ENCODE data around the gene GUCY2D.
"Not testable (repeated sequence)": the region's sequence is repeated elsewhere in the genome, so short reads cannot be mapped to it uniquely, and the experiment has no call there.

Gene GUCY2D

DNA sequence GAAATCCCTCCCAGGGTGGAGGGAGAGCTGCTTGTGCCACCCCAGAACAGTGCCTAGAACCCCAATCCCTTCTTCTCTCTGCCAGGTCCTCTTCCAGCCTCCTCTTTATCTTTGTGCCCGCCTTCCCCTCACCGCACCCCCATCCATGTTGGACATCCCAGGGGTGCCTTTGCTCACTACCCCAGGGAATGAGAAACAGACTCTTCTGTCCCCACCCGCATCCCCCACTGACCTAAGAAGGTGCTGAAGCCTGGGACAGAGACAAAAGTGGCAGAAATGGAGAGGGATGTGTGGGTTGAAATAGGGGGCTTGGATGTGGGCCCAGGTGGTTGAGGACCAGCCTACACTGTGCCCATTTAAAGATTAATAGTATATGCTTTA, 53.4 kb downstream of the GUCY2D start:
- Histone ChIP-seq H3K4me1 (ENCODE audit: control insufficient read depth, insufficient read depth, low read length, poor library complexity, severe bottlenecking) (no peaks in the 10 kb centered on the region), H3K36me3 (ENCODE audit: control insufficient read depth, insufficient read depth, low read length) (no peaks in the 10 kb centered on the region), H3K27me3 (replicated peaks; ENCODE audit: control insufficient read depth, insufficient read depth, low read length, poor library complexity, severe bottlenecking) (peaks cover 5% of the 10 kb centered on the region), H3K9me3 (ENCODE audit: control insufficient read depth, low read length) (no peaks in the 10 kb centered on the region), H3K4me3 (ENCODE audit: insufficient read depth, low read depth, low read length, poor library complexity, severe bottlenecking) (no peak overlapping the region), H3K27ac (ENCODE audit: insufficient read depth, low read length, poor library complexity, severe bottlenecking) (no peak overlapping the region)
- no peak for DNase-seq

DNA sequence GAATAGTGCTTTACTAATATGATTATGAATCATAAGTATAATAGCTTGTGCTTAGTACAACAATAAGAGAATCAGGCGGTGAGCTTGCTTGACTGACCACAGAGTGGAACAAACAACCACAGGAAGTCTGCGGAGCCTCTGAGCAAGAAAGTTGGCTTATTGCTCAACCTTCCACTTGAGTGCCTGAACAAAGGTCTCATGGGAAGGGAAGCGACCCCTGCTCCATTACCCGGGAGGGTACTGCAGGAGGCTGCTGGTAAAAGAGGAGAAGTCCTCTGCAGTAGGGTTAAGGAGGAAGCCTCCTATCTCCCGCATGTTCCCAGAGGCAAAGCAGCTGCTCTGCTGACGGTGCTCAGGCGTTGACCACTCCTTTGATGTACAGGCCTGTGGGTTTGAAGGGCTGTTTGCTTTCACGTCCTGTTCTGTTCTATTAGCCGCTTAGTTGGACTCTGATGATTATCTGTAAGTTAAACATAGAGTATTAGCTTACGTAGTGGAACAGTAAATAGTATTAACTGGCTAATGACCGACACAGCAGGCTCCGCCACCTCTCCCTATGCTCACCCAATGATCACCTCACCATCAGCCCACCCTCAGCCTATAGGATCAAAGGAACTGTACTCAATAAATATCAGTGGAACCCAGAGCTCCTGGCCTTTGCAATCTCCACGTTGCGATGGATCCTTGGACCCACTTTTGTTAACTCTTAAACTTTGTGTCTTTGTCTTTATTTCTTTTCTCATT, 54.0 kb downstream of the GUCY2D start:
- Histone ChIP-seq H3K36me3 (ENCODE audit: control insufficient read depth, insufficient read depth, low read length) (no peaks in the 10 kb centered on the region), H3K27ac (ENCODE audit: insufficient read depth, low read length, poor library complexity, severe bottlenecking) (no peak overlapping the region), H3K27me3 (replicated peaks; ENCODE audit: control insufficient read depth, insufficient read depth, low read length, poor library complexity, severe bottlenecking) (peaks cover 9% of the 10 kb centered on the region), H3K9me3 (ENCODE audit: control insufficient read depth, low read length) (no peaks in the 10 kb centered on the region), H3K4me3 (ENCODE audit: insufficient read depth, low read depth, low read length, poor library complexity, severe bottlenecking) (no peak overlapping the region), H3K4me1 (ENCODE audit: control insufficient read depth, insufficient read depth, low read length, poor library complexity, severe bottlenecking) (no peaks in the 10 kb centered on the region)
- no peak for DNase-seq

DNA sequence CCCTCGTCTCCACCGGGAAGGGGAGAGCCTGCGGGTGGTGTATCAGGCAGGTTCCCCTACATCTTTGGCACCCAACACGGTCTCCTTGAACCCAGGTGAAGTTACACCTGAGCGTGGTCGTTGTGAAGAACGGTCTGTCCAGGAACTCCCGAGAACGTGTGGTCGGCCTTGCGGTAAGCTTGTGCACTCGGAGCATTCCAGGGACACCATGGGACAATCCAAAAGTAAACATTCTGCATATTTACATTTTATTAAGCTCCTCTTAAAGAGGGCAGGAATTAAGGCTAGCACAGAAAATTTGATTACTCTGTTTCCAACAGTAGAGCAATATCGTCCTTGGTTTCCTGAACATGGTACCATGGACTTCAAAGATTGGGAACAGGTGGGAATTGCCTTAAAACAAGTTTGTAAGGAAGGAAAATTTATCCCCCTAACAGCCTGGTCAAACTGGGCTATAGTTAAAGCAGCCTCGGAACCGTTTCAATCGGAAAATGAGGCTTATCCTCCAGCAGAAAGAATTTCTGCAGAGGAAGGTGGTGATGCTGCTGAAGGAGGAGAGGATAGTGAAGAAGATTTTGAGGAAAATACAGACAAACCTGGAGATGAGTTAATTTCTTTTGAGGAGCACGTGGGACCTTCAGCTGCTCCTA, 54.7 kb downstream of the GUCY2D start:
- no peak overlapping the region for H3K4me3 ChIP-seq (ENCODE audit: insufficient read depth, low read depth, low read length, poor library complexity, severe bottlenecking)
- no peak overlapping the region for H3K27ac ChIP-seq (ENCODE audit: insufficient read depth, low read length, poor library complexity, severe bottlenecking)
- H3K9me3 ChIP-seq (ENCODE audit: control insufficient read depth, low read length): no peaks in the 10 kb centered on the region
- H3K36me3 ChIP-seq (ENCODE audit: control insufficient read depth, insufficient read depth, low read length): no peaks in the 10 kb centered on the region
- no peaks in the 10 kb centered on the region for H3K4me1 ChIP-seq (ENCODE audit: control insufficient read depth, insufficient read depth, low read length, poor library complexity, severe bottlenecking)
- H3K27me3 ChIP-seq (replicated peaks; ENCODE audit: control insufficient read depth, insufficient read depth, low read length, poor library complexity, severe bottlenecking): peaks cover 9% of the 10 kb centered on the region
- no peak for DNase-seq

DNA sequence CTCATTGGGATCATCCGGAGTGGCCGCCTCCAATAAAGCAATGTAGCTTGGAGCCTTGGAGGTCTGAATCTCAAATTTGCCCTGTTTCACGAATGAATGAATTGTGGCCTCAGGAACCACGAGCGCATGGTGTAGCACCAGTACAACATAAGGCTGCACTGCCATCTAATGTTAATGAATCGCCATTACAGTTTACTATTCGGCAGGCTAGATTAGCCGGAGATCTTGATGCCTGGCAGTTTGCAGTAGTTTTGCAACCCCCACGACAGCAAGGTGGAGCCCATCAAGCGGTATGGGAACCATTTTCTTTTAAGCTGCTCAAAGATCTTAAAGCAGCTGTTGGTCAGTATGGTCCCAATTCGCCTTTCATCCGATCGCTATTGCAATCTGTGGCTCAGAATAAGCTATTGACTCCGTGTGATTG, 55.3 kb downstream of the GUCY2D start:
- no peak overlapping the region for H3K27ac ChIP-seq (ENCODE audit: insufficient read depth, low read length, poor library complexity, severe bottlenecking)
- no peaks in the 10 kb centered on the region for H3K4me1 ChIP-seq (ENCODE audit: control insufficient read depth, insufficient read depth, low read length, poor library complexity, severe bottlenecking)
- DNase-seq: peak in 1 of 3 donors; percentile 30
- no peaks in the 10 kb centered on the region for H3K36me3 ChIP-seq (ENCODE audit: control insufficient read depth, insufficient read depth, low read length)
- peaks cover 9% of the 10 kb centered on the region for H3K27me3 ChIP-seq (replicated peaks; ENCODE audit: control insufficient read depth, insufficient read depth, low read length, poor library complexity, severe bottlenecking)
- no peaks in the 10 kb centered on the region for H3K9me3 ChIP-seq (ENCODE audit: control insufficient read depth, low read length)
- no peak overlapping the region for H3K4me3 ChIP-seq (ENCODE audit: insufficient read depth, low read depth, low read length, poor library complexity, severe bottlenecking)

- no peaks in the 10 kb centered on the region for H3K36me3 ChIP-seq (ENCODE audit: control insufficient read depth, insufficient read depth, low read length)
- H3K4me3 ChIP-seq (ENCODE audit: insufficient read depth, low read depth, low read length, poor library complexity, severe bottlenecking): no peak overlapping the region
- DNase-seq: no peak
- H3K4me1 ChIP-seq (ENCODE audit: control insufficient read depth, insufficient read depth, low read length, poor library complexity, severe bottlenecking): no peaks in the 10 kb centered on the region
- peaks cover 16% of the 10 kb centered on the region for H3K27me3 ChIP-seq (replicated peaks; ENCODE audit: control insufficient read depth, insufficient read depth, low read length, poor library complexity, severe bottlenecking)
- no peak overlapping the region for H3K27ac ChIP-seq (ENCODE audit: insufficient read depth, low read length, poor library complexity, severe bottlenecking)
- H3K9me3 ChIP-seq (ENCODE audit: control insufficient read depth, low read length): no peaks in the 10 kb centered on the region
Observed at GRCh38 chr17:8059131-8059530, 56.7 kb downstream of the GUCY2D start.

GRCh38 chr17:8060274-8060673, 57.9 kb downstream of the GUCY2D start:
- H3K4me1 ChIP-seq (ENCODE audit: control insufficient read depth, insufficient read depth, low read length, poor library complexity, severe bottlenecking): no peaks in the 10 kb centered on the region

DNA sequence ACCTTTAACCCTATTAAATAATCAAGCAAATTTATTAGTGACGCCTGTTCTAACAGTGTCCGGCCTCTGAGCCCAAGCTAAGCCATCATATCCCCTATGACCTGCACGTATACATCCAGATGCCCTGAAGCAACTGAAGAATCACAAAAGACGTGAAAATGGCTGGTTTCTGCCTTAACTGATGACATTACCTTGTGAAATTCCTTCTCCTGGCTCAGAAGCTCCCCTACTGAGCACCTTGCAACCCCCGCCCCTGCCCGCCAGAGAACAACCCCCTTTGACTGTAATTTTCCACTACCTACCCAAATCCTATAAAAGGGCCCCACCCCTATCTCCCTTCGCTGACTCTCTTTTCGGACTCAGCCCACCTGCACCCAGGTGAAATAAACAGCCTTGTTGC, 59.4 kb downstream of the GUCY2D start:
- not testable (repeated sequence) for DNase-seq; H3K9me3 ChIP-seq (ENCODE audit: control insufficient read depth, low read length); H3K4me3 ChIP-seq (ENCODE audit: insufficient read depth, low read depth, low read length, poor library complexity, severe bottlenecking); H3K27ac ChIP-seq (ENCODE audit: insufficient read depth, low read length, poor library complexity, severe bottlenecking); H3K4me1 ChIP-seq (ENCODE audit: control insufficient read depth, insufficient read depth, low read length, poor library complexity, severe bottlenecking); H3K36me3 ChIP-seq (ENCODE audit: control insufficient read depth, insufficient read depth, low read length)
- H3K27me3 ChIP-seq (replicated peaks; ENCODE audit: control insufficient read depth, insufficient read depth, low read length, poor library complexity, severe bottlenecking): peaks cover 18% of the 10 kb centered on the region

More at GRCh38 chr17:8060274-8060673, 57.9 kb downstream of the GUCY2D start:
- Histone ChIP-seq H3K9me3 (ENCODE audit: control insufficient read depth, low read length) (no peaks in the 10 kb centered on the region), H3K36me3 (ENCODE audit: control insufficient read depth, insufficient read depth, low read length) (no peaks in the 10 kb centered on the region), H3K4me3 (ENCODE audit: insufficient read depth, low read depth, low read length, poor library complexity, severe bottlenecking) (no peak overlapping the region), H3K27ac (ENCODE audit: insufficient read depth, low read length, poor library complexity, severe bottlenecking) (no peak overlapping the region), H3K27me3 (replicated peaks; ENCODE audit: control insufficient read depth, insufficient read depth, low read length, poor library complexity, severe bottlenecking) (peaks cover 18% of the 10 kb centered on the region)
- peak in 2 of 3 donors; percentile 27 to 40 for DNase-seq

DNA sequence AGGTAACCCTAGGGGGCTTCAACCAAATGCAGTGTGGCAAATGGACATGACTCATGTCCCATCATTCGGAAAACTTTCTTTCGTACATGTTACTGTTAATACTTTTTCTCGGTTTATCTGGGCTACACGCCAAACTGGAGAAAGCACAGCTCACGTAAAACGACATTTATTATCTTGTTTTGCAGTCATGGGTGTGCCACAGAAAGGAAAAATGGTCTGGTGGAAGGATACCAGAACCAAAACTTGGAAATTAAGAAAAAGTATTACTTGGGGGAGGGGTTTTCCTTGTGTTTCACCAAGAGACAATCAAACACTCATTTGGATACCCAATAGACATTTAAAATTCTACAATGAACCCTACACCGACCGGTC, 60.0 kb downstream of the GUCY2D start:
- Histone ChIP-seq H3K4me1 (ENCODE audit: control insufficient read depth, insufficient read depth, low read length, poor library complexity, severe bottlenecking) (no peaks in the 10 kb centered on the region), H3K9me3 (ENCODE audit: control insufficient read depth, low read length) (no peaks in the 10 kb centered on the region), H3K36me3 (ENCODE audit: control insufficient read depth, insufficient read depth, low read length) (no peaks in the 10 kb centered on the region), H3K27me3 (replicated peaks; ENCODE audit: control insufficient read depth, insufficient read depth, low read length, poor library complexity, severe bottlenecking) (peaks cover 18% of the 10 kb centered on the region), H3K27ac (ENCODE audit: insufficient read depth, low read length, poor library complexity, severe bottlenecking) (no peak overlapping the region), H3K4me3 (ENCODE audit: insufficient read depth, low read depth, low read length, poor library complexity, severe bottlenecking) (no peak overlapping the region)
- DNase-seq: no peak

DNA sequence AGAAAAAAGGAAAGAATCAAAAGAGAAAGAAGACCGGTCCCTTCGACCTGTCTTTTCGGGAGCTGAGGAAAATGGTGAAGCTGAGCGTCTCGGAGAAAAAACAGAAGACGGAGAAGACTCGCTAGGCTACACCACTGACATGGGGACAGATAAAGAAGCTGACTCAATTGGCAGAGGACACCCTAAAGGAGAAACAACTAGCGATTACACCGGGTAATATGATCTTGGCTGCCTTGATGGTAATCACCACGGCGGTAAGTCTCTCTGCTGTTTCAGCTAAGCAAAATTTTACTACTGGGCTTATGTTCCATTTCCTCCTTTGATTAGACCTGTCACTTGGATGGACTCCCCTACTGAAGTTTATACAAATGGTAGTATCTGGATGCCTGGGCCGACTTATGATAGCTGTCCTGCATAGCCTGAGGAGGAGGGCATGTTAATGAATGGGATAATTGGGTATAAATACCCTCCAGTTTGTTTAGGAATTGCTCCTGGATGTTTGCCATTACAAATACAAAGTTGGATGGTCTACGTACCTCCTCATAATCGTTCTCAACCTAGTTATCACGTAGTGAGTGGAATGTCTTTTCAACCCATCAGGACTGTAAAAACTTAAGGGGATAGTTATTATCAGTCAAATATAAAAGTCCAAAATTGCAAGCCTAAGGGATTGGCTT, 60.5 kb downstream of the GUCY2D start:
- Histone ChIP-seq H3K9me3 (ENCODE audit: control insufficient read depth, low read length) (no peaks in the 10 kb centered on the region), H3K36me3 (ENCODE audit: control insufficient read depth, insufficient read depth, low read length) (no peaks in the 10 kb centered on the region), H3K27ac (ENCODE audit: insufficient read depth, low read length, poor library complexity, severe bottlenecking) (no peak overlapping the region), H3K4me3 (ENCODE audit: insufficient read depth, low read depth, low read length, poor library complexity, severe bottlenecking) (no peak overlapping the region), H3K27me3 (replicated peaks; ENCODE audit: control insufficient read depth, insufficient read depth, low read length, poor library complexity, severe bottlenecking) (peaks cover 18% of the 10 kb centered on the region), H3K4me1 (ENCODE audit: control insufficient read depth, insufficient read depth, low read length, poor library complexity, severe bottlenecking) (no peaks in the 10 kb centered on the region)
- no peak for DNase-seq
